Thymus (tissue), 11 donors: ENCODE measurements around the gene PIEZO2. TPM values are rescaled to one million over a fixed set of nuclear protein-coding genes. Genes with fewer than 3 reads are reported as not detected.
A peak's percentile ranks its signal among the peaks of the same experiment; 100 is the strongest.

ENCODE experiments used
- DNase-seq, 9 donors: peaks; one replicate each; pipeline ENCODE4 v3.0.0-alpha.2; 2013; ENCODE audit warnings: low spot score in 9 of 9, low read depth in 6 of 9, missing footprints in 1 of 9
- H3K27ac ChIP-seq, 2 donors: one replicate each; pipeline ENCODE4 v1.5.1; 2013; ENCODE audit warnings: control low read depth in 1 of 2, low read depth in 1 of 2, low read length in 1 of 2, mild to moderate bottlenecking in 1 of 2, moderate library complexity in 1 of 2
- H3K27me3 ChIP-seq, 2 donors: one replicate each; pipeline ENCODE4 v1.5.1; 2013; ENCODE audit warnings: low read length in 1 of 2; ENCODE audit not compliant: control insufficient read depth in 2 of 2, insufficient read depth in 1 of 2
- H3K36me3 ChIP-seq, 2 donors: one replicate each; pipeline ENCODE4 v1.5.1; 2013; ENCODE audit warnings: low read length in 1 of 2, mild to moderate bottlenecking in 1 of 2, moderate library complexity in 1 of 2; ENCODE audit not compliant: control insufficient read depth in 2 of 2, insufficient read depth in 2 of 2
- H3K4me1 ChIP-seq, 2 donors: one replicate each; pipeline ENCODE4 v1.5.1; 2013; ENCODE audit warnings: low read length in 2 of 2; ENCODE audit not compliant: control insufficient read depth in 2 of 2, insufficient read depth in 2 of 2
- H3K4me3 ChIP-seq, 2 donors: one replicate each; pipeline ENCODE4 v1.5.1; 2013; ENCODE audit warnings: low read length in 2 of 2, control low read depth in 1 of 2, mild to moderate bottlenecking in 1 of 2
- H3K9me3 ChIP-seq, 2 donors: one replicate each; pipeline ENCODE4 v1.5.1; 2013; ENCODE audit warnings: low read length in 1 of 2, mild to moderate bottlenecking in 1 of 2; ENCODE audit not compliant: control insufficient read depth in 2 of 2, insufficient read depth in 1 of 2
- whole genome bisulfite sequencing: extraction: QIAGEN DNeasy Blood & Tissue Kit; methylation state at CpG from one replicate; pipeline ENCODE4 v1.1.7; 2013; 5-methylcytosine and 5-hydroxymethylcytosine counted together
- polyA plus RNA-seq: library from polyadenylated mRNA; stranded (reverse); fragments of 200-250 nt; gene quantifications from one replicate; pipeline ENCODE4 v1.2.3, GENCODE V29; 2013
- total RNA-seq: library from RNA; stranded (reverse); fragments of 120-200 nt; gene quantifications from one replicate; pipeline ENCODE4 v1.2.4, GENCODE V29; 2013
- donor health status: healthy.

Gene PIEZO2
- total and polyA plus RNA-seq, 2 donors = 1.5 to 3.2 TPM

- H3K27ac ChIP-seq = no peak overlapping the region
- H3K27me3 ChIP-seq = peaks cover 0 to 12% of the 10 kb centered on the region in 2 donors
- no peak overlapping the region for H3K4me3 ChIP-seq
- no peak for DNase-seq
- H3K36me3 ChIP-seq = no peaks in the 10 kb centered on the region
- H3K4me1 ChIP-seq = peaks cover 3 to 7% of the 10 kb centered on the region in 2 donors
- WGBS = 91% methylated on average over 4 of the region's 4 CpGs
- no peaks in the 10 kb centered on the region for H3K9me3 ChIP-seq
Measured at GRCh38 chr18:10723496-10723895, 425.9 kb downstream of the PIEZO2 start.

GRCh38 chr18:10718809-10719208 is 430.6 kb downstream of the PIEZO2 start:
- no peak for DNase-seq
- WGBS = 98% methylated on average over 3 of the region's 3 CpGs
- no peak overlapping the region for H3K4me3 ChIP-seq

GRCh38 chr18:10715791-10716190 is 433.6 kb downstream of the PIEZO2 start:
- Histone ChIP-seq H3K9me3 (no peaks in the 10 kb centered on the region), H3K27ac (peak overlapping the region; percentile 11 to 29), H3K36me3 (no peaks in the 10 kb centered on the region), H3K4me1 (no peaks in the 10 kb centered on the region), H3K27me3 (no peaks in the 10 kb centered on the region), H3K4me3 (no peak overlapping the region)
- 93% methylated on average over 9 of the region's 9 CpGs for WGBS
- no peak for DNase-seq

More at GRCh38 chr18:10718809-10719208, 430.6 kb downstream of the PIEZO2 start:
- no peaks in the 10 kb centered on the region for H3K27me3 ChIP-seq
- no peaks in the 10 kb centered on the region for H3K36me3 ChIP-seq
- H3K9me3 ChIP-seq = no peaks in the 10 kb centered on the region
- H3K27ac ChIP-seq = no peak overlapping the region
- H3K4me1 ChIP-seq = no peaks in the 10 kb centered on the region

- Histone ChIP-seq H3K27ac (no peak overlapping the region), H3K27me3 (no peaks in the 10 kb centered on the region), H3K9me3 (no peaks in the 10 kb centered on the region), H3K36me3 (no peaks in the 10 kb centered on the region), H3K4me1 (no peaks in the 10 kb centered on the region), H3K4me3 (no peak overlapping the region)
- 91% methylated on average over 2 of the region's 2 CpGs for WGBS
- no peak for DNase-seq
Measured at GRCh38 chr18:10713409-10713808, 436.0 kb downstream of the PIEZO2 start.

GRCh38 chr18:10707294-10707693 is 442.1 kb downstream of the PIEZO2 start:
- WGBS = 90% methylated on average over 6 of the region's 6 CpGs
- H3K4me3 ChIP-seq = no peak overlapping the region
- H3K9me3 ChIP-seq = no peaks in the 10 kb centered on the region
- no peaks in the 10 kb centered on the region for H3K4me1 ChIP-seq
- DNase-seq = no peak
- no peak overlapping the region for H3K27ac ChIP-seq
- no peaks in the 10 kb centered on the region for H3K27me3 ChIP-seq
- no peaks in the 10 kb centered on the region for H3K36me3 ChIP-seq

GRCh38 chr18:10705786-10706185 is 443.6 kb downstream of the PIEZO2 start:
- DNase-seq = no peak
- Histone ChIP-seq H3K4me3 (no peak overlapping the region), H3K36me3 (no peaks in the 10 kb centered on the region), H3K4me1 (no peaks in the 10 kb centered on the region), H3K9me3 (no peaks in the 10 kb centered on the region), H3K27me3 (no peaks in the 10 kb centered on the region), H3K27ac (no peak overlapping the region)
- WGBS = 84% methylated on average over 3 of the region's 3 CpGs

- Histone ChIP-seq H3K4me3 (no peak overlapping the region), H3K4me1 (no peaks in the 10 kb centered on the region), H3K36me3 (no peaks in the 10 kb centered on the region), H3K27me3 (no peaks in the 10 kb centered on the region), H3K9me3 (no peaks in the 10 kb centered on the region), H3K27ac (no peak overlapping the region)
- no peak for DNase-seq
- 97% methylated on average over 17 of the region's 17 CpGs for WGBS
Measured at GRCh38 chr18:10705291-10705690, 444.1 kb downstream of the PIEZO2 start.

- 81% methylated on average over 8 of the region's 8 CpGs for whole genome bisulfite sequencing
Measured at GRCh38 chr18:10702206-10702605, 447.2 kb downstream of the PIEZO2 start.

GRCh38 chr18:10690366-10690765 is 459.0 kb downstream of the PIEZO2 start:
- H3K9me3 ChIP-seq = no peaks in the 10 kb centered on the region
- H3K36me3 ChIP-seq = no peaks in the 10 kb centered on the region
- no peak overlapping the region for H3K4me3 ChIP-seq
- 79% methylated on average over 7 of the region's 7 CpGs for WGBS
- DNase-seq = no peak
- H3K27me3 ChIP-seq = no peaks in the 10 kb centered on the region
- peaks cover 0 to 2% of the 10 kb centered on the region in 2 donors for H3K4me1 ChIP-seq
- no peak overlapping the region for H3K27ac ChIP-seq

More at GRCh38 chr18:10702206-10702605, 447.2 kb downstream of the PIEZO2 start:
- Histone ChIP-seq H3K27me3 (no peaks in the 10 kb centered on the region), H3K9me3 (no peaks in the 10 kb centered on the region), H3K36me3 (no peaks in the 10 kb centered on the region), H3K4me3 (no peak overlapping the region), H3K27ac (no peak overlapping the region), H3K4me1 (no peaks in the 10 kb centered on the region)
- DNase-seq = no peak

GRCh38 chr18:10690035-10690329 is 459.4 kb downstream of the PIEZO2 start:
- H3K4me1 ChIP-seq = peaks cover 0 to 2% of the 10 kb centered on the region in 2 donors
- H3K4me3 ChIP-seq = no peak overlapping the region
- H3K9me3 ChIP-seq = no peaks in the 10 kb centered on the region
- H3K36me3 ChIP-seq = no peaks in the 10 kb centered on the region
- DNase-seq = no peak
- H3K27ac ChIP-seq = no peak overlapping the region
- no peaks in the 10 kb centered on the region for H3K27me3 ChIP-seq
- 94% methylated on average over 4 of the region's 4 CpGs for WGBS
